ENCODE measurements around the gene EPHX1. TPM values are rescaled to one million over a fixed set of nuclear protein-coding genes. Genes with fewer than 3 reads are reported as not detected.

Gene EPHX1
- total RNA-seq, 1 donor from 2014 or later = 231 TPM

DNA sequence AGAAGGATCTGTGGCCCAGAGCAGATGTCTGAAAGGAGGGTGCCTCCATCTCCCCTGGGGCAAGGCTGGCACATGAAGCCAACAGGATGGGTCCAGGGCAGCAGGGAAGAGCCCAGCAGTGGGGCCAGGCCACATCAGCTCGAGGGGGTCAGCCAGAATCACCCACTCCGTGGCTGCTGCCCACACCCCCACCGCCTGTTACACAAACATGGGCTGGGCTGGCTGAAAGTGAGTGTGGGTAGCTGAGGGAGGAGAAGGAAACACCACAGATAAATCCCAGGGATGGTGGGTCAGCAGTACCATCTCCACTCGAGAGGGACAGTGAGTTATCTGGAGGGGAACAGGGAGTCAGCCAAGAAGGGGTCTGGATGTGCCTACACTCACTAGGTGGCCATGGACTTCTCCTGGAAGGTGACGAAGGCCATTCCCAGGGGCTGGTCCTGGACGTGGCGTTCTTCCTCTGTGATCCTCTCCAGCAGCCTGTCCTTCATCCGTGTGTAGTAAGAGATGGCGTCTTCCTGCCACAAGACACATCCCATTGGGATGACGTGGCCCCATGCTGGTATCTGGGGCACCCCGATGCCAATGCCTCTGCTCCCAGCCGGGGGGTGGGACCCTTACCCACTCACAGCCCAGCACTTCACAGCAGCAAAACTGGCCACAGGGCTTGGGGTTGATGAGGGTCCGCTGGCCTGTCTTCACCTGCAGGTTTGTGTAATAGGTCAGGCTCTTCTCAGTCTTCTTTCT is 52.1 kb downstream of the EPHX1 start:
- no peak for DNase-seq (ENCODE audit: low spot score)

DNA sequence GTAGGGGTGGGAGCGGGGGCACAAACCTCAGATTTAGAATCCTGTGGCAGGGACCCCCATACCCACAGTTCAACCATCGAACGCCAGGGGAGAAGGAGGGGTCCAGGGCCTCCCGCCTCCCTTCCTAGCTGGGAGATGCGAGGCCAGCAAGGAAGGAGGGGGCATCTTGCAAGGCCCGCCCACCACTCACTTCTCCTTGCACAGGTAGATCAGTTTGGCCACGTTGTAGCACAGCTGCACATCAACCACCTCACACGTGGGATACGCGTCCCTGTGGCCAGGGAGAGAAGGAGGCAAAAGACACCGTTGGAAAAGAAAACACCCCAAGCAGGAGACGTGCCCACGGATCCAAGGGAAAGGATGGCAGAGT is 52.6 kb downstream of the EPHX1 start:
- DNase-seq (ENCODE audit: low spot score) = no peak

DNA sequence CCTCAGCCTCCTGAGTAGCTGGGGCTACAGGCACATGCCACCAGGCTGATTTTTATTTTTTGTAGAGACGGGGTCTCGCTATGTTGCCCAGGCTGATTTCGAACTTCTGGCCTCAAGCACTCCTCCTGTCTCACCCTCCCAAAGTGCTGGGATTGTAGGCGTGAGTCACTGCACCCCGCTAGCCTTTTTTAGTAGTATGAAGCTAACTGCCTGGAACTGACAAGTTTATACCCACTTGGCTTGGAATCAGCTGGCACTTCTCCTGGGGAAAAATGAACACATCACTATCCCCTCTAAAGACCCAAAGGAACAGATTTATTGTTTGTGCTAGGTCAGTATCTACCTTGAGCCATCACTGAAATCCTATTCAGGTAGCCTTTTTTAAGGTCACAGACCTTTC is 53.2 kb downstream of the EPHX1 start:
- DNase-seq (ENCODE audit: low spot score) = no peak

DNA sequence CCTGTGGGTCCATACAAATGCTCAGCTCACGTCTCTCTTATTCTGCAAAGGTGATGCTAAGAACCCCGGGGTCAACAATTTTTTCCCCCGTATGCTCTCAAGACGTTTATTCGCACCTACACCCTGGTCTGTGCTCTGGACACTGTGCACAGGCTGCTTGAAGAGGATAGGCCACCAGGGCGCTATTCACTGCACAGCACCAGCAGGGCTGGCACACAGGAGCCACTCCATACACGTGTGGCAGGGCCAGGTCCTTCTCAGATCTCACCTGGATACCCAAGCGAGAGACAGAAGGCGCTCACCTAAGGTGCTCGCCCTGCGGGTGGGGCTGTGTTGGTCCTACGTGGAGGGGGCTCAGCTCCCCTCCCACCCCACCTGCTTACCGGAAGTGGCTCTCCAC is 55.6 kb downstream of the EPHX1 start:
- no peak for DNase-seq (ENCODE audit: low spot score)

DNA sequence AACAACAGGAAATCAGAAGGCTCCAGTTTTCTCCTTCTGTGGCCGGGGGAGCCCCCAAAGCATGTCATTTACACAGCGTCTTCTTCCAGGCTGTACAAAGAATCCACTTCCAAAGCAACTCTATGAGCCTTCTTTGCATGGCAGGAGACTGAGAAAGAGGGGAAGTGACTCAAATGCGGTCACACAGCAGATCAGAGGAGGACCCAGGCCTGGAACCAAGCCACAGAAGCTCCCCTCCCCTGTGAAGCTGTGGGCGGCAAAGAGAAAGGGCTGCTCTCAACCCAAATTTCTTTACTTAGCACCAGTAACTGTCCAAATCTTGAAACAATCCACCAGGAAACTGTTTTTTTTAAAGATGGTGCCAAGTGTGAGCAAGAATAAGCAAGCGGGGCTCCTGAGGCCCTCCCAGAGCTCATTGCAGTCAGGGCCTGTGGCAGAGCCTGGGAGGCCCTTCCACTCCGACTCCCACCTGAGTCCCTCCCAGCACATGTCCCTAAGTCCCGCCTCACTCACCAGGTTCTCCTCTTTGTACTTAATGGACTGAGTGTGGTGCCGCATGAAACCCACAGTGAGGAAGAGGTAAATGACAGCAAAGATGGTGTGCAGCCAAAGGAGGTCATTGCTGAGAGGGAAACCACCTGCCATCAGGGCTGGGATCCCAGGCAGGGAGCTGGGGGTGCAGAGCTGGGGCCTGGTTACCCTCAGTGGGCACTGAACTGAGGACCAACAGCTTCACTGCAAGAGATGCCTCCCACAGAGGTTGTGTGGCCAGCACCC is 56.3 kb downstream of the EPHX1 start:
- DNase-seq (ENCODE audit: low spot score) = no peak

DNA sequence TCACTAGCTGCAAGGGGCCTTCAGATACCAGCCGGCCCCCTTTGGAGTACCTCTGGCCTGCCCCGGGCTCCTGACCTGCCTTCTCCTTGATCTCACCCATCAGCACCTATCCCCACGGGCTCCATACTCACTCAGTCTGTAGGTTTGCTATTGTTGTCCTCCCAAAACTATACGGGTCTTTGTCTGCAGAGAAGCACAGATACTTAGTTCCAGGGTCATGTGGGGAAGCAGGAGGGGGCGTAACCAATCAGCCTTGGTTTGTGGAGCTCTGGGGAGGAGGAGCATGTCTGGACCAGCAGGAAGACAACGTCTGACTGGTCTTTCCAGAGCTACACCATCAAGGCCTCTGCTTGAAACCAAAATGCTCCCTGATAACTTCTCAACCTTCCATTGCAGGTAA is 57.1 kb downstream of the EPHX1 start:
- no peak for DNase-seq (ENCODE audit: low spot score)

DNA sequence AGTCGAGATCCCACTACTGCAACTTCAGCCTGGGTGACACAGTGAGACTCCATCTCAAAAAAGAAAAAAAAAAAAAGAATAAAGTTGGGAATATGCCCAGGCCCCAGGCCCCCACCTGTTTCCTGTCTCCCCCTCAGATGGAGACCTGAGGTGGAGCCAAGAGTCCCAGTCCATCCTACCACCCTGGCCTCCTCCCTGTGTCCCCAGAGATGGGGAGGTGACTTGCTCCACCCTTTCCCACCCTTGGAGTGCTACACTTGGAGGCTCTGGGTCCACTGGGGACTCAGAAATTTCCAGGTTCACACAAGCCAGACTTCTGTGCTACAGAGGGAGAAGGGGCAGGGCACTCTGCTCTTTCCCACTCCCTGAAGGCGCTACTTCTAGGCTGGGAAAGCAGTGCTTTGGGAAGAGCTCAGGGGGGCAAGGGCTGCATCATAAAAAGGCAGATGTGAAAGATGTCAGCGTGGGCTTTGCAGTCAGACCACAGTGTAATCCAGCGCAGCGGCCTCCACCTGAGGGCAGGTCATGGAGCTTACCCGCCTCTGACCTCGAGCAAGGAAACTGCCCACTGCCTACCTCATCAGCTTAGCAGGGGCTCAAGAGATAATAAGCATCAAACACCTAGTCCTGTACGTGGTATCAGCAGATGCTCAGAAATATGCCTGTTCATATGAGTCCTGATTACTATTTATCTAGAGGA is 58.9 kb downstream of the EPHX1 start:
- no peak for DNase-seq (ENCODE audit: low spot score)

DNA sequence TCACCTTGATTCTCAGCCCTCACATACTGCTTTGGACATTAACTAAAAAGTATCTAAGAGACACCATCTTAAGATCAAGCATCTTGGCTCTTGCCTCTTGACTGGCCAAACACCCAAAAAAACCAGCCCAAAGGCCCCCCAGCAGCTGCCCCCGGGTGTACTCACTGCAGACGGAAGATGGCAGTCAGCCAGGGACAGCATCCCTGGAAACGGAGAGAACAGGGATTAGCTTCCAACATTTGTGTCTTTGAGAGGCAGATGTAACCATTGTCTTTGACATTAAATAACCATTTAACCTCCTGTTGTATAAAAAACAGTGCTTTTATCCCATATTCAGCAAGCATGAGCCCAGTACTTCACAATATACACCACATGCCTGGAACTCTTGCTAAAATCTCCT is 61.0 kb downstream of the EPHX1 start:
- DNase-seq (ENCODE audit: low spot score) = no peak

DNA sequence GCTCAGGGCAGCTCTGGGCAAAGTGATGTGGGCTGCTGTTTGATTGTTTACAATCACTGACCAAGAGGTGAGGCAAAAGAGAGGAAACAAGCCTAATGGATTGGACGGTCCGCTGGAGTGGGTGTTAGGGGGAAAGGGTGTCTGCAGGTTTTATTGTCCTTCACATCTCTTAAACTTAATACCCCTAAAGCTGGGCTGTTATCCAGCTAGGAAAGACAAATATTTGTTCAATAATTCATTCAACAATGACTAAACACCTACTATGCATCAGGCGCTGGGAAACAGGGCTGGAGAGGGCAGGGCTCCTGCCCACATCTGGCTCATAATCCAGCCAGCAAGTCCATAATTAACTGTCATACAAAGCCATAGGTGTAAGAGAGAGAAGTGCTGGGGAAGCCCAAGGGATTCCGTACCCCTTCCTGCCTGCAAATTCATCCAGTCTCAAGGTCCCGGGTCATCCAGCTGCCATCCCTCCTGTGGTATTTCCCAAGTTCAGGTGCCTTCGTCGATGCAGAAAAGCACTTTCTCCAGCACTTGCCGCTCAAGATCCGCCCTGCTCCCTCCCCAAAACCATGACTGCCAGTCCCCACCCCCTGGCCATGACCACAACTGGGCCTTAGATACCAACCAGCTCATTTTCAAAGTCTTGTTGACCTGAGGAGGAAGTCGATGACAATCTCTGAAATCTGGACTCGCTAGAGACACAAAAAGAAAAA is 61.6 kb downstream of the EPHX1 start:
- DNase-seq (ENCODE audit: low spot score) = no peak

DNA sequence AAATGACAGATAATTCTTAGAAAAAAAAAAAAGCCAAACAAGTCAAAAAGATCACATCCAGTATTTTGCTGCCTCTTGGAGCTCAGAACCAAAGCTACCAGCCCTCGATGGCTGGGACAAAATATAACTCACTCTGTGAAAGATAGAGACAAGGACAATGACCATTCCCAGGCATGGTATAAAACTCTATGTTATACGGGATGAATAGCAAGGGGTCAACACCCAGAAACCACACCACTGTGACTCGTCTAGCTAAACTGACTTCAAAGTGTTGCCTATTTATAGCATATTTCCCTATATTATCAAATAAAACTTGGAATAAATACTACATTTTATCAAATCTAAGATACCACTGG is 62.1 kb downstream of the EPHX1 start:
- DNase-seq (ENCODE audit: low spot score) = no peak

DNA sequence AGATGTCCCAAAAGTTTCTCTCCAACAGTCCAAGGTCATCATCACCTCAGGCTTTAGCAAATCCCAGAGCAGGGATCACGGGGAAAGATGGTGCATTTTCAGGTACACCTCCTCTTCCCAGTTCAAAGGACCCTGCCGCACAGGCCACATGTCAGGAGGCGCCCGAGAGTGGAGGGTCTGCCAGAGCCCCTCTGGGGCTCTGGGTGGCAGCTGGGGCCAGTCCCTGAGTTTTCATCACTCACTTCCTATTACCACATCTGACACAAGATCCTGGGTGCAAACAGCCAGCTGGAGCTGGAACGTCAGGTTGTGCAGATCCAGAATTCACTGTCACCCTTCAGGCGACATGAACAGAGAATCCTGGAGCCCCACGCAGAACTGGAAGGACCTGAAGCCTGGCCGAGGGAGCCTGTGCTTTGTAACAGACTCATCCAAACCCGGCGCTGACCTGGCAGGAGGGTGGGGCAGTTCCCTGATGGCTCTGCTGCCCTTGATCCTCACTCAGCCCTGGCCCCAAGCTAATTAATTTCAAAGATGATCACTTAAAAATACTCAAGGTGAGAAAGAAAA is 63.4 kb downstream of the EPHX1 start:
- no peak for DNase-seq (ENCODE audit: low spot score)

DNA sequence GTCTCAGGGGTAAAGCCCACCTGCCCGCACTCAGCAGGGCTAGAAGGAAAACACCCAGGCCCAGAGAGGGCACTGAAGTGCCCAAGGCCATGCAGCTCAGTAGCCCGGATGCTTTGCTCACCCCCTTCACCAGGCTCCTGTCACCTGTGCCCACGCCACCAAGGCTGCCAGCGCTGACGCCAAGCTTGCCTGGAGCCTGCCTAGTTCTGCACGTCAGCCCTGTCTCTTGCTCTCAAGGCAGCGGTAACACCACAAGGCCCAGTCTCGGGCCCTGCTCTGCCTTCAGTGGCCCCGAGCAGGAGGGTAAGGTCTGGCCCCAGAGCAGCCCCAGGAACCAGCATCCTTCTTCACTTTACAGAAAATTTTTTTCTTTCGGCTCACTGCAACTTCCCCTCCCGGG is 64.5 kb downstream of the EPHX1 start:
- no peak for DNase-seq (ENCODE audit: low spot score)

DNA sequence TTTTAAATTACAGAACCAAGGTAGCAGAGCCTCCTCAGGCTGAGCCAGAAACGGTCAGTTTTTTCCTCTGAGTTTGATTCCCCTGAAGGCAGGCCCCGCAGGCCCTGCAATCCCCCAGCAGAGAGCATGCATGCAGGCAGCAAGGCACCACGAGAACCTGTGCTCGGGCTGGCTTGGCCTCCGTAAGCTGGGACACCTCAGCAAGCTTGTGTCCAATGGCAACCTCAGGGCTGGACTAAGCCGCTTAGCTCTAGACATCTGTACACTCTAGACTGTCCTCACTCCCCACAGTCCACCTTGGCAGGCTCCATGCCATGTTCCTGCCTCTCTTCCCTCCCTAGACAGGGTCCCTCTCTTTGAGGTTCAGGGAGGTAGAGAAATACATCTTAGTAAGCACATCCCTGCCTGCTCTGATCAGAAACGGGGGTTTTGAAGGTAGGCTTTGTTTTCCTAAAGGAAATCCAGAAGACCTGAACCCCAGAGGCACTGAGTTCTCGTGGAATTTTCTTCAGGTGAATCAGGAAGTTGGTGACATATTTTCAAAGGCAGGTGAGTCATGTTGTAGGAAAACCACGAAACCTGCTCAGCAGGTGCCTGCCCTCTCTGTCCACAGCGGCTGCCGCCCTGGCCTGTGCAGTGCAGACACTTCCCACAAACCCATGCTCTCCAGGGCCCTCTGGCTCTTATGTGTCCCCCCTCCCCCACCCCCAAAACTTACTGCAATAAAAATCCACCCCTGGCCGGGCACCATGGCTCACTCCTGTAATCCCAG is 65.3 kb downstream of the EPHX1 start:
- peak; percentile 68 for DNase-seq (ENCODE audit: low spot score)

DNA sequence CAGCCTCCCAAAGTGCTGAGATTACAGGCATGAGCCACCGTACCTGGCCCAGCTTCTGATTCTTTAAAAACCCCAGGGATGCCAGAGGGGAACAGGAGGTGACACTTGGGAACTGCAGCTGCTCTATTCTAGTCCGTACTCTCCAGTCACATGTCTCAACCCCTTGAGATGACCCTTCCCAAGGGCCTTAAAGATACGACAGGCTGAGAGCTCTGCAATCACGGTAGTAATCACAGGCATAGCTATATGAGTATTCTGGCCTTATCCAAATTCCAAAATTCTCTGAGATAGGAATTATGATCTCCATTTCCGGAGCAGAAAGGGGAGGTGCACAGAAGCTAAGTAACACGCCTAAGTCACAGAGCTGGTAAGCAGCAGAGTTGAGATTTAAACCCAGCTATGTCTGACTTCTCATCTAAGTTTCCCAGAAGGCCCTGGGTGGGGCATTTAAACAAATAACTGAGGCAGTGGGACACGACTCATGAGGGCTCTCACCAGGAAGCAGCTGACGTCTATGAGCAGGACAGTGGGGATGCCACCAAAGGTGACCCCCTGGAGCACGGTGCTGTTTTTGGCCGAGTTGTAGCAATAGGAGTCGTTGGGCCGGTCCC is 67.1 kb downstream of the EPHX1 start:
- no peak for DNase-seq (ENCODE audit: low spot score)

DNA sequence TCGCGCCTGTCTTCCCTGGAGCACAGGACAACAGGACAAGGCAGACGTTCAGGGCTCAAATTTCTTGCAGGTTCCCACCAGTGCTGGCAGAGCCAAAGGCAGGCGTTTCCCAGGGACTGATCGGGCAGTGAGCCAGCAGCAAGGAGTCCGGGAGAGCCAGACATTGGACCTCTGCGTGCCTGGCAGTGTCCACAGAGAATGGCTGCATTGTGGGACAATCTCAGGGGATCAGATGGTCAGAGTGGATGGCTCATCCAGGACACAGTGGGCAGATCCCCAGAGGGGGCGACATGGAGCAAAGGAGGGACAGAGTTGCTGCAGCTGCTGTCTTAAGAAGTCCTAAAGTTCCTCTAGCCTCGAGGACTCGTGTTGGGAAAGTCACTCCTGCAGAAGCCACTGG is 67.7 kb downstream of the EPHX1 start:
- peak; percentile 72 for DNase-seq (ENCODE audit: low spot score)

DNA sequence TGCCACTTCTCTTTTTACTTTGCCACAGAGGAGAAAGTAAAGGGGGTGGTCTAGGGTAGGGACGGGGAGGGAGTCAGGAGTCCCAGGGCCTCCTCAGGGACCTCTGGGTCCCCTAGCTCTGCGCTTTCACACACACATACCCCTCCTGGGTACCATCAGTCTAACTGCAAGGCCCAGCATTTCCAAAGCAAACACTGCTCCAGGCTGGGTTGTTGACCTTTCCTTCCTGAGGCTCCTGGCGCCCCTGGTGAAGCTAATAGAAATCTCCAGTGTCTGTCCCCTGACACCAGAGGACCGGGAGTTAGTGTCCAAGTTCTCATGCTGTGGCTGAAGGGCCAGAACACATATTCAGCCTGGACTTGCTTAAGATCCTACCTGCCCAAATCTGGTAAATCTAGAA is 68.4 kb downstream of the EPHX1 start:
- DNase-seq (ENCODE audit: low spot score) = no peak

DNA sequence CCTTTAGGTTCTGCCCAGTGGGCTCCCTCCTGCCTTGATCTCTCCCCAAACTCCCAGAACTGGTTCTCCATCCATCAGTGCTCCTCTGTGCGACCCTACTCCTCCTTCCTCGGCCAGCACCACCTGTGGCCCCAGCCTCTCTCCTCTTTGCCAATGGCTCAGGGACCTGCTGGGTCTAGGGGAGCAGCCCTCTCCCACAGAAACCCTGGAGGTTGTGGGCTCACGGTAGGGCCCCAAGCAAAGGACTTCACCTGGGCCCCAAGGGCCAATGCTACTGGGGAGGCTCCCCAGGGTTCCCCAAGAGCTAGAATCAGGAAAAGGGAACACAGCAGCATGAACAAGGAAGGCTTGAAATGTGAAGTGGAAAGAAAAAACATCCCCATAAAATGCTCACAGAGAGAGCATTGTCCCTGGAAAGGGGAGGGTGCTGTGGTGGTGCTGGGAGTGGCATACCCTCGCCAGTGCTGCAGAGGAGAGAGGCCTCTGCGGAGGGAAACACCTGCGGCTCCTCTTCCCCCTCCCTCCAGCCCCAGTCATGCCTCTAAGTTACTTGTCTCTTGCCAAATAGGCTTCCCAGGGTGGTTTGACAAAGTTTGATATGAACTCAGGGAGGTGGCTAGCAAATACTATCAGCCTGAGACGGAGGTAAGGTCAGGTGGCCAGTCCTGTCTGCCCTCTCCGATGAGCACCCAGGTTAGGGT is 69.7 kb downstream of the EPHX1 start:
- no peak for DNase-seq (ENCODE audit: low spot score)

DNA sequence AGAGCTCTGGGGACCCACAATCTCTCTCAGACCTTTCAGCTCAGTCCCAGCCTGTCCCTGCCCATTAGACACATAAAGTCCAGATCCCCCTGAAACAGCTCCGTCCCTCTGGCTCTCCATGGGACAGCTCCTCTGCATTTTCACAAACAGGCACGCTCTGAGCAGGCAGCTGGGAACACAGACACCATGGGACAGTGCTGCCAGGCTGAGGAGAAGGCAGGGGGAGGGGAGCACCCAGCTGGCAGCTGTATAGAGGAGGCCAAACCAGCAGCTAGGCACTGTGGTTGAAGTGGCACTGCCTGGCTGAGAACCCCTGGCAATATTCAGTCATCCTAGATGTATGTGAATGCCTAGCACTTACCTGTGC is 70.3 kb downstream of the EPHX1 start:
- DNase-seq (ENCODE audit: low spot score) = no peak

DNA sequence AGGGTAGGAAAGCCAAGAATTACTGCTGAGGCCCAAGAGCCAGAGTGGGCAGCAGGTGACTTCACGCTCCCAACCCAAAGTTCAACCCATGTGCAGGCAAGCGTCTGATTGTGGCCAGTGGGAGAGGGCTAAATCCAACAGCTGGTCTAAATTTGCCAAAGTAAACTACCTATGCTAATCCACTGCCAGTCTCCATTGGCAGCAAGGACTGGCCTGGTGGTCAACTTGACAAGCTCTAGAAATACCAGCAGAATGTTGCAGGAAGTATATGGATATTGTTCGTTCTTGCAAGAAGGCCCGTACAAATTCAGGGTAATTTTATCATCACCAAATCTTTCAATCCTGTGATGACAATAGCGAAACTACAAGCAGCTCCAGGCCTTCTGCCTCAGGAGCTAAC is 70.7 kb downstream of the EPHX1 start:
- no peak for DNase-seq (ENCODE audit: low spot score)
